GM18499 (cell line): ENCODE results near the gene DNAJC7.
"Not testable (repeated sequence)": the region's sequence is repeated elsewhere in the genome, so short reads cannot be mapped to it uniquely, and the experiment has no call there.

ENCODE experiments used
- ATAC-seq: cut with Tn5 transposase; IDR thresholded peaks from one replicate; pipeline ENCODE4 v1.9.1; 2021; ENCODE audit warnings: moderate number of reproducible peaks; ENCODE audit not compliant: insufficient read depth, unreplicated experiment

Gene DNAJC7

GRCh38 chr17:42017866-42018200 lies 594 bp upstream of the DNAJC7 start:
- no peak for ATAC-seq

GRCh38 chr17:42016411-42016831 lies 818 bp downstream of the DNAJC7 start:
- ATAC-seq = no peak

GRCh38 chr17:42013740-42014139 lies 3.5 kb downstream of the DNAJC7 start:
- not testable (repeated sequence) for ATAC-seq

GRCh38 chr17:42012363-42012762 lies 4.9 kb downstream of the DNAJC7 start:
- ATAC-seq = not testable (repeated sequence)

- no peak for ATAC-seq
Measured at GRCh38 chr17:42010898-42011516, 6.2 kb downstream of the DNAJC7 start.

GRCh38 chr17:42010266-42010680 lies 7.0 kb downstream of the DNAJC7 start:
- not testable (repeated sequence) for ATAC-seq

GRCh38 chr17:42009170-42009569 lies 8.1 kb downstream of the DNAJC7 start:
- ATAC-seq = no peak

- ATAC-seq = no peak
Measured at GRCh38 chr17:42005166-42005565, 12.1 kb downstream of the DNAJC7 start.

GRCh38 chr17:42002792-42003301 lies 14.4 kb downstream of the DNAJC7 start:
- no peak for ATAC-seq

- no peak for ATAC-seq
Measured at GRCh38 chr17:42002175-42002791, 15.0 kb downstream of the DNAJC7 start.

- no peak for ATAC-seq
Measured at GRCh38 chr17:42001729-42002128, 15.5 kb downstream of the DNAJC7 start.

GRCh38 chr17:42000413-42001133 lies 16.7 kb downstream of the DNAJC7 start:
- no peak for ATAC-seq

- ATAC-seq = no peak
Measured at GRCh38 chr17:41998497-41998896, 18.7 kb downstream of the DNAJC7 start.

GRCh38 chr17:41996855-41997164 lies 20.4 kb downstream of the DNAJC7 start:
- ATAC-seq = no peak

- ATAC-seq = no peak
Measured at GRCh38 chr17:41992576-41992975, 24.7 kb downstream of the DNAJC7 start.

GRCh38 chr17:41989702-41990419 lies 27.4 kb downstream of the DNAJC7 start:
- ATAC-seq = no peak

GRCh38 chr17:41988418-41988817 lies 28.8 kb downstream of the DNAJC7 start:
- ATAC-seq = no peak

GRCh38 chr17:41987642-41988041 lies 29.6 kb downstream of the DNAJC7 start:
- ATAC-seq = no peak

GRCh38 chr17:41986634-41987033 lies 30.6 kb downstream of the DNAJC7 start:
- ATAC-seq = no peak

- ATAC-seq = no peak
Measured at GRCh38 chr17:41985919-41986318, 31.3 kb downstream of the DNAJC7 start.

GRCh38 chr17:41984454-41984853 lies 32.8 kb downstream of the DNAJC7 start:
- ATAC-seq = no peak
